Measurements from ENCODE around the gene TMEM31.

DNA sequence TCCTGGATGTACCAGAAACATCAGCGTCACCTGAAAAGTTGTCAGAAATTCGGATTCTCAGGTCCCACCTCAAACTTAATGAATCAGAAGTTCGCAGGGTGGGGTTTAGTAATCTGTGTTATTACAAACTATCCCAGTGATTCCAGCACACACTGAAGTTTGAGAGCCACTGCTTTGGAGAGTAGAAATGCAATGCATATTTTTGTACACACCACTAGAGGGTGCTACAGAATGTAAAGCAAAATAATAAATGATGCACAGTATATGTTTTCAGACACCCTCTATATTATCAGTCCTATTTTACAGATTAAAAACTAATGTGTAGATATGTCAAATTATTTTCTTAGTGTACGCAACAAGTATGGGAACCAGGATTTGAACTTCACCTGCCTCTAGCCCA lies 21.8 kb upstream of the TMEM31 start:
- TF ChIP-seq POLR2A (IDR thresholded peaks at IDR 0.05; ENCODE audit: low read length) (no peak), GATA1 (IDR thresholded peaks at IDR 0.05; ENCODE audit: low read depth, low read length) (no peak)

Data from erythroblast (primary cell).